ENCODE data around the gene MBNL1.
"Not testable (repeated sequence)": the region's sequence is repeated elsewhere in the genome, so short reads cannot be mapped to it uniquely, and the experiment has no call there.

MBNL1 gene

DNA sequence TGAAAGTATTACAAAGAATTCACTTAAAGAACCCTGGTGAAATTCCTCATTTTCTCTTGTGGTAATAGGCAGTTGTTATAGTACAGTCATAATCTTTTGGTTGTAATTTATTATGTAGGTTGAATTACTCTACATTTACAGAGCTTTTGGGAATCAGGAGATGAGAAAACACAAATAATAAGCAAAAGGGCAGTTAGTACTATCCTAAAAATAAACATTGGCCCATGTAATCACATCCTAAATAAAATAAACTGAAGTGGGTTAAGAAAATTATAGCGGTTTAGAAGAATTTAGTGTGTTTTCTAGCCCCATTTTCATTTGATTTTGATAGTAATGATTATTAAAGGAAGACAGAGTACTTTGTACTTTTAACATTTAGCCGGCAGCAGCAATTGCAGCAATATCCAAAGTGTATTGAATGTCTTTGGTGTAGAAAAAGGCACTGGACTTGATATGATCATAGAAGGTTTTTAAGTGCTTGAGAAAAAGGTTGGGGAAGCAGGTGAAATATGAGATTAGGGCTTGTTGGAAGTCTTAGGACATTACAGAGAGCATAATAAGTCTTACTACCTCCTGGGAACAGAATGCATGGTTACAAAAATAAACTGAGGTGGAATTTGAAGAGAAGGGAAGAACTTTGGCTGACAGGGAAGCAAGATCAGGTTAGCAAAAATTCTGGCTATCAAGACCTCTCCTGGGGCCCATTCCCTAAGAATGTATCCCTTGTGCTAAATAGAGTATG, 79.9 kb downstream of the MBNL1 start:
- no peak for DNase-seq (ENCODE audit: low read depth in 3 of 3)

DNA sequence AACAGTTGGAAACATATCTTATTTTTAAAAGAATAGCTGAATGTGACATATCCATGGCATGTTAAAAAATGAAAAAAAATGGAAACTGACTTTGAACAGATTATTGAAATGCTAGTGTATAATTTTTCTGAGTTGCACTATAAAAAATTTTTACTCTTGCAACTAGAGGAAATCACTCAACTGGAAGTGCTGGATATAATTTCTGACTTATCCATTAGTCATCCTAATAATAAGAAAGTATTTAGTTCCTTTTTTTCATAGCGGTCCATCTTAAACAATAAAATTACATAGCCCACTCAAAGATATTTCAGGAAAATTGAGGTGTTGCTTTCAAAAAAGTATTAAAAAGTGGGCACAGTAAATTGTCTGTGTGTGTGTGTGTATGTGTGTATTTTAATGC, 80.7 kb downstream of the MBNL1 start:
- no peak for DNase-seq (ENCODE audit: low read depth in 3 of 3)

DNA sequence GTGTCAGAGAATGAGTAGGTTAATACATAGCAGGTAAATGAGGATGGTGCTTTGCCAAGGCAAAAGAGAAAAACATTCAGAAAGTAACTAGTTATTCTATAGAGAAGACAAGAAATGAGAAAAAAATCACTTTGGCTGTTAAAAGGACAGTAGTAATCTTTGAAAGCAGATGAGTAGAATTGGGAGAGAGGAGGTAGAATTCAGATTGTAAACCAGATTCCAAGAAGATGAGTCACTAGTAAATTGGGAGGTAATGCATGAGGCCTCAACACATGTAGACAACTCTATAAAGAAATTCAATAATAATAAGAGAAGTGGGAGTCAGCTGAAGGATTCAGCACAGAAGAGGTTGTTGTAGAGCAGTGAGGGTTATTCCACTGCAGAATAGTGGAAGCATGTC, 81.4 kb downstream of the MBNL1 start:
- DNase-seq (ENCODE audit: low read depth in 3 of 3): no peak

DNA sequence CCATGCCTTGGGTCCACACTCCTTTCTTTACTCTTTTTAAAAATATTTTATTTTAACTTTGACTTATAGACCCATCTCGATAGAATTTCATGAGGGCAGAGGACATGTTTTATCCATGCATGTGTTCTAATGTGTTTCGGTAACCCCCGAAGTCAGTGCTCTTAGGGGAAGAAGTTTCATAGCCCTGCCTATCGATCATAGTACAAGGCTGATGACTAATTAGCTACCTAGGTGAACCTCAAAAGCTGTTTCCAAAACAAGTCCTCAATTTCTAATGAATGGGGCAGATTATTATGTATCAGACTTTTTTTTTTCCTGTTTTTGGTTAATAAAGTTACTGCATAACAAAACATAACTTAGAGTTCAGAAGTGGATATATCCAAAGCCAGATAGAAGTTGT, 82.0 kb downstream of the MBNL1 start:
- no peak for DNase-seq (ENCODE audit: low read depth in 3 of 3)

DNA sequence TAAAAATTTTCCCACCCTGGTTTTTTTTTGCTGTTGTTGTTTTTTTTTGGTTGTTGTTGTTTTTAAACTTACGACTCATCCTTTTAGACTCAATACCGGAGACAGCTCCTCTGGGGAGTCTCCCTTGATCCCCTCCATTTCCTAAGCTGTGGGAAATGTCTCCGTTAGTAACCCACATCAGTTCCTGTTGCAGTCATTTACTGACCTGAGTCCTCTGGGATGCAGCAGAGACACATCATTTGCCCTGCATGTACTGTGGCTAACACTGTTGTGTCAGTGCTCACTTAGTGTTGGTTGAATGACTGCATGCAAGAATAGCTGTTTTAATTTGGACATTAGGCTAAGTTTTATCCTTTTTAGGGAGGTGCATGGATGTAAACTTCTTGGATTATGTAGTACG, 83.8 kb downstream of the MBNL1 start:
- DNase-seq (ENCODE audit: low read depth in 3 of 3): no peak

DNA sequence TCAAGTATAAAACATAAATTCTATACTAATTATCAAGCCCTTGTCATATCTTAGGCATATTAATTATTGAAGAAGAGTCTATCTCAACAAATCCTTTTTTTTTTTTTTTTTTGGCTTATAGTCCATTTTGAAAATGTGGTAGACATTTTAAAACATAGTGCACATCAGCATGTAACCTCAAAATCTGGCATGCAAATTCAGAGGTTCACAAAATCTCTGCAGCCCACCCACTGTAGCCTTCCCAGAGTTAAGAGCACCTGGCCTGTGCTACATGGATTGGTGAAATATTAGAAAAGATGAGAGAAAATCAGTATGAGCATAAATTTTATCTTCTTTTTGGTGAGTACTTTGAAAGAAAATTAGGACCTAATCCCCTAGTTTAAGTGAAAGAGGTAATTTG, 84.8 kb downstream of the MBNL1 start:
- DNase-seq (ENCODE audit: low read depth in 3 of 3): no peak

DNA sequence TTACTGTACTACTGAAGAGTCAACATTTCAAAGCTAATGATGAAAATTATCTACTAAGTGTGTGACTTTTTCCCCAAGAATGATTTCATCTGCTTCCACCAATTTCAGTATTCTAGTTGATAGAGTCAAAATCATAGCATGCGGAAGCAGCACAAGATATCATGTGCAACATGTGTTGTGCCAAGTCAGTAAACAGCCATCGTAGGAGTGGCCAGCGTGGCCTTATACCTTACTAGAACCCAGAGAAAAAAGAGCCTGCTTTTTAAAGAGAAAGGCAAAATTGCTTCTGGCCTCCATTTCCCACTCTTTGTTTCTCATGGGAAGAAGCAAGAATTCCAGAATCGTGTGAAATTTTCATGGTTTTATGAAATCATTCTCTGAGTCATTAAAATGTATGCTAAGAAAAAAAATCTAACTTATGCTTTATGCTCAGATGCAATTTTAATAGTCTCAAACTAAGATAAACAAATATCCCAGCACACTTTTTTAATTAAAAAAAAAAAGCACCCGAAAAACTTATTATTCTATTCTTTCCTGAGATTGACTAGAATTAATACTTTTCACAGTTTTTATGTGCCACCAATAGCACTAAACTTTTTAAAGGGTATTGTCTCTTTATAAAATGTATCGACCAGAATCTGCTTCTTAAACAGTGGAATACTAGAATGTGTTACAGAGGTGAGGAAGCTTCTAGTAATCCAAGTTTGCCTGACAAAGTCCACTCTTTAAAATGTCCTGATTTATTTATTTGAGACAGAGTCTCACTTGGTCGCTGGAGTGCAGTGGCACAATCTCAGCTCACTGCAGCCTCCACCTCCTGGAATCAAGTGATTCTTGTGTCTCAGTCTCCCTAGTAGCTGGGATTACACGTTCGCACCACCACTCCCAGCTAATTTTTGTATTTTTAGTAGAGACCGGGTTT, 87.3 kb downstream of the MBNL1 start:
- DNase-seq (ENCODE audit: low read depth in 3 of 3): no peak

DNA sequence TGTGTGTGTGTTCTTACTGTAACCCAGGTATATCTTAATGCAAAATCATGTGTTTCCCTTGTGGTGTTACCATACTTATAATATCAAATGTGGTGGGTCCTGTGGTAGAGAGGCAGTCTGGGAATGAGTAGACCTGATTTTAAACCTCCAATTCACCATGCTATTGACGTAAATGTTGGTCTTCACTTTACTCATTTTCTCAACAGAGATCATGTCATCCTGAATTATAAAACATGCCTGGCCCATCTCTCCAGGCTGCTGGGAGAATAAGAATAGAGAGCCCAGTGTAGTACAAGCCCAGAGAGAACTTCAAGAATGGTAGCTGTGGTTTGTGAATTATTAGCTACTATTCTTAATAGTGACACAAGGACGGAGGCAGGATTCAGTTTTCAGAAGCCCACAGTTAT, 88.1 kb downstream of the MBNL1 start:
- no peak for DNase-seq (ENCODE audit: low read depth in 3 of 3)

DNA sequence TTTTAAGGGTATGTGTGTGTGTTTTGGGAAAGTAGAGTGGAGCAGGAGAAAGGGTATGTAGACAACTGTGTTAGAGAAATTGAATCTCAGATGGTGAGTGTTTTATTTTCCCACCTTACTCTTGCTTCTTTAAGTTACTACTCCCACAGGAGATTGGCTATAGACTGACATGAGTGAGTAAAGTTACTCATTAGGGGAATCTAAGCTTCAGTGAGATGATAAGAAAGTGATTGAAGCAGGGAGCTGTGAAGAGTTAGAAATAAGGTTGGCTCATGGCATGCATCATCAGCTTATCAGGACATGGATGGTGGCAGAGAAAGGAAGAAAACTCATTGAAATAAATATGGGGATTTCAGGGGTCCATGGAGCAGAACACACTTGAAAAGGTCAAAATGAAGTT, 88.9 kb downstream of the MBNL1 start:
- no peak for DNase-seq (ENCODE audit: low read depth in 3 of 3)

DNA sequence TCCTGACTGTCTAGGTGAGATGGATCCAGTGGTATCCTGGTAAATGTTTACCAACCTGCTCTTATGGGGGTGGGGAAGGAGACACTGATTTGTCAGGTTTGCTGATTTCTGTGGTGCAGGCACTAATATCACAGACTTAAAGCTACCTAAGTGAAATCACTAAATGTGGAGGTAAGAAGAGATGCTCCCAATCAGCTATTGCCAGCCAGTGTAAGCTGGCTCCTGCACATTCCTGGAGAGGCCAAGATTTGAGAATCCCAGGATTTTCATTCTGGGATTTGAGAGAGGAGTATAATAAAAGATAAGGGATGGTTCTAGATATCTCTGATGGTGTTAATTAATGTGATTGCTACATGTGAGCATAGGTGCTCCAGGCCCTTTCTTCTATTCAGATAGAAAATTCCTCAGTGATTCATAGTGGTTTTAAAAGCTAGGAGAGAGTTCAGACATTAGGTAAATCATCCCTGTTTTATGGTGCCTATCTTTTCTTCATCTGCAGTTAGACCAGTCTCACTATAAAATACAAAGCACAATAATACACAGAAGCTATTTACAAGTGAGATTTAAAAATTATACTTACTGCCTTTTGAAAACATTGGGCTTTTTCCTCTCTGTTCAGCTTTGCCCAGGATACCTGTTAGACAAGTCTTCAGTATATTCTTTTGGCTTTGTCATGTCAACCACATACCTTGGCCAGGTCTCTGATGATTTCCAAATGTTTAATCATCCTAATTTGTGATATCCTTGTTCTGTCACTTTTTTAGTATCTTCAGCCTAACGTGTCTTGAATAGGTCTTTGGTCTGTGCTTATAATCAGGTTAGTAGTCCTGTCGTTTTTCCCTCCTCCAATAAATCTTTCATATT, 90.9 kb downstream of the MBNL1 start:
- DNase-seq (ENCODE audit: low read depth in 3 of 3): no peak

DNA sequence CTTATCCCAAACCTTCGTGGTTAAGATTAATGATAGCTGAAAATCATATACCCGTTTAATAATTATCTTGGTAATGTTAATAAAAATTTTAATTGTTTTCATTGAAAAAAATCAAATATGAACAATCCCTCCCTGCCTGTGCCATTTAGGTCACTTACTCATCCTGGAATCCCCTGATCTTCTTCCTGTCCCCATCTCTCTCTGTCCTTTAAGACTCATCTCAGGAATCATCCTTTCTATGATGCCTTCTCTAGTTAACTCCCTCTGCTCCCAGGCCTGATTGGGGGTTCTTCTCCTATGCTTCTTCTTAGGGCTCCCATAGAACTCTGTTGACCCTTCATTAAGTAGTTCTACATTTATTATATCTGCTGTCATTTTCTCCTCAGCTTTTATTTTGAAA, 91.6 kb downstream of the MBNL1 start:
- DNase-seq (ENCODE audit: low read depth in 3 of 3): no peak

DNA sequence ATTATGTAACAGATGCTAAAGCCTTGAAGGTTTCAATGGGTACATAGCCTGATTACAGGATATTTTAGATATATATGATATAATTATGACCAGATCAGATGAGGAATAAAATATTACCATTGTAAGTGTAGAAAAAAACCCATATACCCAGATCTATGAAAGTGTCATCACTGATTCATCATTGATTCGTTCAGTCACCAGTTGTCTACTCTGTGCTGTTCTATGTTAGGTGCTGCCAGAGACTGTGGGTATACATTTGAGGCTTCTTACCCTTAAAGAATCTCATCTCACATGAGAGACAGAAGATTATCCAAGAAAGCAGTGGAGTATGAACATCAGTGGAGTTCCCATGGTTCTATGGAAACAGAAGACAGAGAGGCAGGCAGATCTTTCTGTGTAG, 92.2 kb downstream of the MBNL1 start:
- no peak for DNase-seq (ENCODE audit: low read depth in 3 of 3)

DNA sequence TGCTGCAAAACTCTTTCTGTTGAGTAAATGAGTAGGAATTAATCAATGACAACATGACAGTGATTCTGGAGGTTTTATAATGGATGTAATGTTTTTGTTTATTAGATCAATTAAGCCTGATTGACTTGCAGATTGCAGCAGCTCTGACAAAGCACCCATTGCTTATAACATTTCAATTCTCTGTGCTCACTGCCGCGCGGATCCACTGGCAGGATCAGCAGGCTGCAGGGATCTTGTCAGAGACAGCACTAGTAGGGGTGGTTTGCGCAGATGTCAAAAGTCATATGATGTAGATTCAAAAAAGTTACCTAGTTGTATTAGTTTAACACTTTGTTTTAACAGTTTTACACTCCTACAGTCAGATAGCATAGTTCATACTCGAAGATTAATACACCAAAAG, 93.4 kb downstream of the MBNL1 start:
- DNase-seq (ENCODE audit: low read depth in 3 of 3): no peak

DNA sequence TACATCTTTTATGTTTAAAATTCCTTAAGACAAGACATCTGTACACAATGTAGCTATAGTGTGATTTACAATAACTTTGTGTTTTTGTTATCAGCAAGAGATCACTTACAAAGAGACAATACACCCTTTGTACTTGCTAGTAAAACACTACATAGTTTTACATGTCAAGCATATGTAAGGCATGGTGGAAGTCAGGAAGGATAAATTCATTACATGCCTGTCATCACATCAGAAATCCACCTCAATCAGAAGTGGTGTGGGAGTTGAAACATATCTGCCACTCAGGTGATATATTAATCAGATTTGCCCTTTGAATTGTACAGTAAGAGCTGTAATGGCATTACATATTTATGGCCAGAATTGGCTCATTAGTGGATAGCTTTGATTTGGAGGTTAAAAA, 95.5 kb downstream of the MBNL1 start:
- DNase-seq (ENCODE audit: low read depth in 3 of 3): no peak

DNA sequence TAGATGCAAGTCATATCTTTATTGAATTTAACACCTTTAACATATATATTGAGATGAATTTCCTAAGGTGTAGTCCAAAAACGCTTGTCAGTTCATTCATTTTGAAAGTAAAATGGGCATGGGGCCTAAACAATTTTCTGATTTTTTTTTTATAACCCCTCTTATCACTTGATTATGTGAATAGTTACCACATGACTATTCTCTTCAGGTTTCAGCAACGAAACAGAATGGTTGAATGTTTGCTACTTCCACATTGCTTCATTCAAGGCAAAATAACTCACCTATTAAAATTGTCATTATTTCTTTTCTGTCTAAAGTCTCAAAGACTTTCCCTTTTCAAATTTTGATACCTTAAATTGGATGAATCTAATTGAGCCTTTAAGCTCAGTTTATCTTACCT, 96.4 kb downstream of the MBNL1 start:
- DNase-seq (ENCODE audit: low read depth in 3 of 3): no peak

DNA sequence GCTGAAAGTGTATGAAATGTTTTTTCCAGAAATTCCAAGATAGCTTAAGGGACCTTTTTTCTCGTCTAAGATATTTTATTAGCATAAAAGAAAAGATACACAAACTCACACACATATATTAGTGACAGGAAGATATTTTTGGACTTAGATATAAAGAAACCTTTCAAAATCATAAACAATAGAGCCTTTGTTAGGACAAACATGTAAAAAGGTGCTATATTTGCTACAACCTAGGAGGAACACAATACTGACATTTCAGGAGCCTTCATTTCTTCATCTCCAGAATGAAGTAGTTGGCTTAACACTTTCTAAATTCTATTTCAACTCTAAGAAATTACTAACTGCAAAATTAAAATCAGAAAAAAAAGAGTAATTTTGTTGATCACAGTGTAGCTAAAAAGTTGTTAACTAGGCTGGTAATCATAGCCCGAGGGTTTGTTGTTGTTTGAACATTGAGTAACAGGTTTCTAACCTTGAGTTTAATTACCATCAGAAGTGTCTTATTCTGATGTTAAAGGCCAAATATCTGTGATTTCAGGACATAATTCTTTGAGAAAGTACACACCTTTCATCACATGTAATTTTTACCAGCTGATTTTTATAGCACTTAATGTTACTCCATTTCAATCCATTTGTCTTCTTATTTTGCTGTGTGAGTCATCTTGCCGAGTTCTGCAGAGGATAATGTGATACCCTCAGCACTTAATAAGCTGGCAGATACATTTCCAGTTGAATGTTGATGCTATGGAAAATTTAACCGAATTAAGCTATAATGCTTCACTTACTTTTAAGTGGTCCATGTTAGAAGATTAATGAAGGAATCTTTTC, 97.3 kb downstream of the MBNL1 start:
- no peak for DNase-seq (ENCODE audit: low read depth in 3 of 3)

DNA sequence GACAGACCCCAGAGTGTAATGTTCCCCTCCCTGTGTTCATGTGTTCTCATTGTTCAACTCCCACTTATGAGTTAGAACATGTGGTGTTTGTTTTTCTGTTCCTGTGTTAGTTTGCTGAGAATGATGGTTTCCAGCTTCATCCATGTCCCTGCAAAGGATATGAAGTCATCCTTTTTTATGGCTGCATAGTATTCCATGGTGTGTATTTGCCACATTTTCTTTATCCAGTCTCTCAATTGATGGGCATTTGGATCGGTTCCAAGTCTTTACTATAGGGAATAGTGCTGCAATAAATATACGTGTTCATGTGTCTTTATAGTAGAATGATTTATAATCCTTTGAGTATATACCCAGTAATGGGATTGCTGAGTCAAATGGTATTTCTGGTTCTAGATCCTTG, 98.5 kb downstream of the MBNL1 start:
- not testable (repeated sequence) for DNase-seq (ENCODE audit: low read depth in 3 of 3)

DNA sequence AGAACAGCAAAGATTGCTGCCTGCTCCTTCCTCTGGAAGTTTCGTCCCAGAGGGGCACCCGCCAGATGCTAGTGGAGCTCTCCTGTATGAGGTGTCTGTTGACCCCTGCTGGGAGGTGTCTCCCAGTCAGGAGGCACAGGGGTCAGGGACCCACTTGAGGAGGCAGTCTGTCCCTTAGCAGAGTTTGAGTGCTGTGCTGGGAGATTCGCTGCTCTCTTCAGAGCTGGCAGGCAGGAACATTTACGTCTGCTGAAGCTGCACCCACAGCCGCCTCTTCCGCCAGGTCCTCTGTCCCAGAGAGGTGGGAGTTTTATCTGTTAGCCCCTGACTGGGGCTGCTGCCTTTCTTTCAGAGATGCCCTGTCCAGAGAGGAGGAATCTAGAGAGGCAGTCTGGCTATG, 103.9 kb downstream of the MBNL1 start:
- not testable (repeated sequence) for DNase-seq (ENCODE audit: low read depth in 3 of 3)

DNA sequence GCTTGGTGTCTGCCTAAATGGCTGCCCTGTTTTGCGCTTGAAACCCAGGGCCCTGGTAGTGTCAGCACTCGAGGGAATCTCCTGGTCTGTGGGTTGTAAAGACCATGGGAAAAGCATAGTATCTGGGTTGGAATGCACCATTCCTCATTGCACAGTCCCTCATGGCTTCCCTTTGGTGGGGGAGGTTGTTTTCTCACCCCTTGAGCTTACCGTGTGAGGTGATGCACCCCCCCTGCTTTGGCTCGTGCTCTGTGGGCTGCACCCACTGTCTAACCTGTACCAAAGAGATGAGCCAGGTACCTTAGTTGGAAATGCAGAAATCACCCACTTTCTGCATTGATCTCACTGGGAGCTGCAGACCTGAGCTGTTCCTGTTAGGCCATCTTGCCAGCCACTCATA, 104.7 kb downstream of the MBNL1 start:
- no peak for DNase-seq (ENCODE audit: low read depth in 3 of 3)

DNA sequence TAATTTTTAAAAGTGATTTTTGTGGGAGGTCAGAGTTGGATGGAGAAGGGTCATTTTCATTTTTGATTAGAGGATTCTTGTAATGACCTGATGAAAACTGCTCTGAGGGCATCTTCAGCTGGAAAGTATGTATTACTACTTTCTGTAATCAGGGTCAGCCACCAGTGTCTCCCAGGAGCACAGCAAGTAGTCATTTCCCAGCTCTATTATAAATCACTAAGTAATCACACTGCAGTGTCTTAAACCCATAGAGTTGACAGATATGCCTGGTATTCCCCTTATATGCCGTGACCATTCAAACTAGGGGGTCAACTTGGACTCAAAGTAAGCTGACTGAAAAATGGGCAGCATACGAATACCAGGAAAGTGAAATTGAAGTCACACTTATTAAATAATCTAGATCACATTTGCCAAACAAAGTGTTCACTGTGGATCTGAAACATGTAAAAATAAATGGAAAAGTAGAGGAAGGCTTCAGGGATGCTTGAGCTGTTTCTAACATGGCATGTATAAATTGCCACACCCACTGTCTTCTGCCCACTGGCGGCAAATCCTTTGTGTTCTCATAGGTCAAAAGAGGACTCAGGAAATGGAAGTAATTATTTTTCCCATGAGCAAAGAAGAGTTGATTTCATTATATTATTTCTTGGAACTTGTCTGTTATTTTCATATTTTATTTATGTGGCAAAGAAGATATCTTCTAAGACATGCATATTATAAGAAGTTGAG, 105.7 kb downstream of the MBNL1 start:
- no peak for DNase-seq (ENCODE audit: low read depth in 3 of 3)

DNA sequence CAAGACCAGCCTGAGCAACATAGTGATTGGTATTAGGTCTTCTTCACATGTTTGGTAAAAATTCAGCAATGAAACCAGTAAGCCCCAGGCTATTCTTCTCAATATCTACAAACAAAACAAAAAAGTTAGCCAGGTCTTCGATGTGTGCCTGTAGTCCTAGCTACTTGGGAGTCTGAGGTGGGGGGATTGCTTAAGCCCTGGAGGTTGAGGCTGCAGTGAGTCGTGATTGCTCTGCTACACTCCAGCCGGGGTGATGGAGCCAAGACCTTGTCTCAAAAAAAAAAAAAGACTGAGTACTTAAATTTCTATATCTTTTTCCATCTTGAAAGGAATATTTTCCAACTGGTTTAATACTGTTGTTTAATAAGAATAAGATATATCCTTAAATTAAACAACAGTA, 106.8 kb downstream of the MBNL1 start:
- DNase-seq (ENCODE audit: low read depth in 3 of 3): no peak
